GM19372 (cell line): ENCODE data around the gene BBS10.
"Not testable (repeated sequence)": the region's sequence is repeated elsewhere in the genome, so short reads cannot be mapped to it uniquely, and the experiment has no call there.

ENCODE experiments used
- ATAC-seq: cut with Tn5 transposase; IDR thresholded peaks from one replicate; pipeline ENCODE4 v1.9.1; 2021; ENCODE audit warnings: mild to moderate bottlenecking, low read depth, moderate library complexity; ENCODE audit not compliant: unreplicated experiment

Gene BBS10

GRCh38 chr12:76337583-76337982, 10.6 kb downstream of the BBS10 start:
- ATAC-seq, result no peak

- no peak for ATAC-seq
Observed at GRCh38 chr12:76332606-76333005, 15.6 kb downstream of the BBS10 start.

- ATAC-seq, result no peak
Observed at GRCh38 chr12:76329606-76330005, 18.6 kb downstream of the BBS10 start.

- no peak for ATAC-seq
Observed at GRCh38 chr12:76329159-76329558, 19.1 kb downstream of the BBS10 start.

GRCh38 chr12:76319595-76320319, 28.5 kb downstream of the BBS10 start:
- ATAC-seq, result not testable (repeated sequence)

GRCh38 chr12:76318773-76319594, 29.2 kb downstream of the BBS10 start:
- ATAC-seq, result no peak

GRCh38 chr12:76317976-76318375, 30.2 kb downstream of the BBS10 start:
- ATAC-seq, result no peak

- ATAC-seq, result no peak
Observed at GRCh38 chr12:76316468-76316867, 31.7 kb downstream of the BBS10 start.

GRCh38 chr12:76313299-76313698, 34.9 kb downstream of the BBS10 start:
- ATAC-seq, result no peak

GRCh38 chr12:76312315-76312714, 35.9 kb downstream of the BBS10 start:
- ATAC-seq, result no peak

- no peak for ATAC-seq
Observed at GRCh38 chr12:76311796-76312195, 36.4 kb downstream of the BBS10 start.

GRCh38 chr12:76310110-76310509, 38.1 kb downstream of the BBS10 start:
- ATAC-seq, result no peak

GRCh38 chr12:76308866-76309265, 39.3 kb downstream of the BBS10 start:
- ATAC-seq, result no peak

- no peak for ATAC-seq
Observed at GRCh38 chr12:76307083-76307482, 41.1 kb downstream of the BBS10 start.

GRCh38 chr12:76303989-76304460, 44.2 kb downstream of the BBS10 start:
- ATAC-seq, result no peak

GRCh38 chr12:76303365-76303764, 44.9 kb downstream of the BBS10 start:
- no peak for ATAC-seq

GRCh38 chr12:76300297-76300665, 47.9 kb downstream of the BBS10 start:
- no peak for ATAC-seq

- ATAC-seq, result no peak
Observed at GRCh38 chr12:76299536-76300296, 48.5 kb downstream of the BBS10 start.
